Trophoblast cell (in vitro differentiated cells and primary cell): ENCODE data around the gene CIAO2B.

ENCODE experiments used
- DNase-seq, 2 donors: peaks; one replicate each; pipeline ENCODE4 v3.0.0-alpha.2; 2016
- H2AFZ ChIP-seq: 2 replicates; pipeline ENCODE4 v1.6.1; 2013; ENCODE audit warnings: low read length, moderate library complexity, mild to moderate bottlenecking; ENCODE audit not compliant: insufficient read depth, poor library complexity
- H2AK5ac ChIP-seq: 2 replicates; pipeline ENCODE4 v1.6.1; 2013; ENCODE audit warnings: mild to moderate bottlenecking, low read length
- H2BK120ac ChIP-seq: 2 replicates; pipeline ENCODE4 v1.6.1; 2013; ENCODE audit warnings: low read length, mild to moderate bottlenecking, moderate library complexity; ENCODE audit not compliant: insufficient read depth, poor library complexity
- H2BK12ac ChIP-seq: 2 replicates; pipeline ENCODE4 v1.6.1; 2013; ENCODE audit warnings: mild to moderate bottlenecking, low read length, moderate library complexity
- H2BK5ac ChIP-seq: 2 replicates; pipeline ENCODE4 v1.6.1; 2013; ENCODE audit warnings: low read length, low read depth, moderate library complexity, mild to moderate bottlenecking; ENCODE audit not compliant: poor library complexity
- H3K14ac ChIP-seq: 2 replicates; pipeline ENCODE4 v1.6.1; 2013; ENCODE audit warnings: mild to moderate bottlenecking, low read length
- H3K18ac ChIP-seq: 2 replicates; pipeline ENCODE4 v1.6.1; 2013; ENCODE audit warnings: mild to moderate bottlenecking, low read length
- H3K23ac ChIP-seq: 2 replicates; pipeline ENCODE4 v1.6.1; 2013; ENCODE audit warnings: low read length
- H3K27ac ChIP-seq: 2 replicates; pipeline ENCODE4 v1.5.1; 2013; ENCODE audit warnings: low read depth, mild to moderate bottlenecking, inconsistent platforms, low read length, moderate library complexity
- H3K27me3 ChIP-seq: 2 replicates; pipeline ENCODE4 v1.6.1; 2013; ENCODE audit warnings: inconsistent platforms, mild to moderate bottlenecking, low read length, moderate library complexity; ENCODE audit not compliant: insufficient read depth
- H3K36me3 ChIP-seq, 2 experiments: 1 replicate in 1 of 2; 2 replicates in 1 of 2; pipeline ENCODE4 v1.6.1; 2013; ENCODE audit warnings: low read length in 2 of 2, mild to moderate bottlenecking in 2 of 2, moderate library complexity in 1 of 2; ENCODE audit not compliant: insufficient read depth in 2 of 2, control insufficient read depth in 1 of 2
- H3K4ac ChIP-seq: 2 replicates; pipeline ENCODE4 v1.6.1; 2013; ENCODE audit warnings: low read depth, mild to moderate bottlenecking, low read length, moderate library complexity
- H3K4me1 ChIP-seq, 2 experiments: 1 replicate in 1 of 2; 2 replicates in 1 of 2; pipeline ENCODE4 v1.6.1; 2013; ENCODE audit warnings: low read length in 2 of 2, mild to moderate bottlenecking in 2 of 2, moderate library complexity in 1 of 2; ENCODE audit not compliant: insufficient read depth in 2 of 2, control insufficient read depth in 1 of 2
- H3K4me2 ChIP-seq: 2 replicates; pipeline ENCODE4 v1.6.1; 2013; ENCODE audit warnings: inconsistent platforms, mild to moderate bottlenecking, low read length, moderate library complexity
- H3K4me3 ChIP-seq: 2 replicates; pipeline ENCODE4 v1.5.1; 2013; ENCODE audit warnings: mild to moderate bottlenecking, low read depth, low read length, inconsistent platforms
- H3K79me1 ChIP-seq: one replicate; pipeline ENCODE4 v1.6.1; 2013; ENCODE audit warnings: low read length
- H3K79me2 ChIP-seq: 2 replicates; pipeline ENCODE4 v1.6.1; 2013; ENCODE audit warnings: low read length, mild to moderate bottlenecking; ENCODE audit not compliant: control insufficient read depth, insufficient read depth, poor library complexity
- H3K9ac ChIP-seq: 2 replicates; pipeline ENCODE4 v1.6.1; 2013; ENCODE audit warnings: mild to moderate bottlenecking, low read length
- H3K9me3 ChIP-seq: 2 replicates; pipeline ENCODE4 v1.6.1; 2013; ENCODE audit warnings: low read depth, mild to moderate bottlenecking, control low read depth, inconsistent platforms, low read length; ENCODE audit not compliant: insufficient read depth
- H4K12ac ChIP-seq: 2 replicates; pipeline ENCODE4 v1.6.1; 2013; ENCODE audit warnings: low read depth, mild to moderate bottlenecking, low read length, moderate library complexity
- H4K8ac ChIP-seq: 2 replicates; pipeline ENCODE4 v1.6.1; 2013; ENCODE audit warnings: low read depth, mild to moderate bottlenecking, low read length, moderate library complexity
- H4K91ac ChIP-seq: one replicate; pipeline ENCODE4 v1.6.1; 2013; ENCODE audit warnings: low read depth, mild to moderate bottlenecking, low read length, moderate library complexity
- WGBS: extraction: QIAGEN DNeasy Blood & Tissue Kit; methylation state at CpG from one replicate; pipeline ENCODE4 v1.1.7; 2013; ENCODE audit warnings: missing lambda C conversion rate; ENCODE audit not compliant: insufficient read length, insufficient coverage; ENCODE audit errors: extremely low coverage; 5-methylcytosine and 5-hydroxymethylcytosine counted together

The CIAO2B gene

GRCh38 chr16:66924527-66925321 lies 9.5 kb downstream of the CIAO2B start:
- Histone ChIP-seq H3K9ac (no peak overlapping the region), H3K27ac (no peak overlapping the region), H4K12ac (no peak overlapping the region), H3K4ac (no peak overlapping the region), H3K18ac (no peak overlapping the region), H3K4me1 (peaks cover 8 to 12% of the 10 kb centered on the region in 2 experiments), H2AFZ (no peak overlapping the region), H3K79me2 (no peaks in the 10 kb centered on the region), H3K36me3 (no peaks in the 10 kb centered on the region), H3K23ac (no peak overlapping the region), H4K91ac (no peak overlapping the region), H4K8ac (no peak overlapping the region), H3K9me3 (peaks cover 4% of the 10 kb centered on the region), H3K79me1 (no peaks in the 10 kb centered on the region), H3K14ac (no peak overlapping the region), H2BK12ac (no peak overlapping the region), H2AK5ac (no peak overlapping the region), H3K4me3 (no peak overlapping the region), H2BK5ac (no peak overlapping the region), H3K4me2 (peak overlapping the region; percentile 38), H2BK120ac (no peak overlapping the region), H3K27me3 (peaks cover 32% of the 10 kb centered on the region)
- peak; percentile 18 to 60 for DNase-seq
- no CpG with 5 or more reads among the region's 72 CpGs for WGBS

- H3K79me1 ChIP-seq: no peaks in the 10 kb centered on the region
- H2AFZ ChIP-seq: no peak overlapping the region
- DNase-seq: peak in 1 of 2 donors; percentile 30
- no peak overlapping the region for H3K4me3 ChIP-seq
- no peak overlapping the region for H3K23ac ChIP-seq
- H4K91ac ChIP-seq: no peak overlapping the region
- H2BK5ac ChIP-seq: no peak overlapping the region
- peaks cover 32% of the 10 kb centered on the region for H3K27me3 ChIP-seq
- H2AK5ac ChIP-seq: no peak overlapping the region
- no peak overlapping the region for H3K9ac ChIP-seq
- H3K36me3 ChIP-seq: no peaks in the 10 kb centered on the region
- no peak overlapping the region for H4K12ac ChIP-seq
- H3K14ac ChIP-seq: no peak overlapping the region
- H4K8ac ChIP-seq: no peak overlapping the region
- H3K4me2 ChIP-seq: no peak overlapping the region
- no peak overlapping the region for H3K27ac ChIP-seq
- no peak overlapping the region for H2BK12ac ChIP-seq
- H2BK120ac ChIP-seq: no peak overlapping the region
- H3K18ac ChIP-seq: no peak overlapping the region
- H3K79me2 ChIP-seq: no peaks in the 10 kb centered on the region
- peaks cover 4% of the 10 kb centered on the region for H3K9me3 ChIP-seq
- no peak overlapping the region for H3K4ac ChIP-seq
- H3K4me1 ChIP-seq: peaks cover 8 to 12% of the 10 kb centered on the region in 2 experiments
- WGBS: no CpG with 5 or more reads among the region's 3 CpGs
Observed at GRCh38 chr16:66923866-66924265, 10.3 kb downstream of the CIAO2B start.

- H2BK5ac ChIP-seq: no peak overlapping the region
- no peaks in the 10 kb centered on the region for H3K79me2 ChIP-seq
- no peak overlapping the region for H3K9ac ChIP-seq
- H2BK12ac ChIP-seq: no peak overlapping the region
- peaks cover 32% of the 10 kb centered on the region for H3K27me3 ChIP-seq
- no CpG with 5 or more reads among the region's 18 CpGs for WGBS
- no peaks in the 10 kb centered on the region for H3K79me1 ChIP-seq
- H3K14ac ChIP-seq: no peak overlapping the region
- H3K23ac ChIP-seq: no peak overlapping the region
- no peaks in the 10 kb centered on the region for H3K36me3 ChIP-seq
- no peak overlapping the region for H4K12ac ChIP-seq
- peak; percentile 12 to 42 for DNase-seq
- no peak overlapping the region for H2AFZ ChIP-seq
- H2BK120ac ChIP-seq: no peak overlapping the region
- H3K4me1 ChIP-seq: peaks cover 6 to 12% of the 10 kb centered on the region in 2 experiments
- no peak overlapping the region for H2AK5ac ChIP-seq
- no peak overlapping the region for H3K27ac ChIP-seq
- peaks cover 4% of the 10 kb centered on the region for H3K9me3 ChIP-seq
- H4K8ac ChIP-seq: no peak overlapping the region
- H3K4ac ChIP-seq: no peak overlapping the region
- no peak overlapping the region for H4K91ac ChIP-seq
- no peak overlapping the region for H3K4me2 ChIP-seq
- H3K18ac ChIP-seq: no peak overlapping the region
- no peak overlapping the region for H3K4me3 ChIP-seq
Observed at GRCh38 chr16:66923247-66923731, 10.9 kb downstream of the CIAO2B start.

GRCh38 chr16:66921729-66922450 lies 12.3 kb downstream of the CIAO2B start:
- no peak overlapping the region for H2AFZ ChIP-seq
- no peaks in the 10 kb centered on the region for H3K79me2 ChIP-seq
- no peak overlapping the region for H2AK5ac ChIP-seq
- H2BK120ac ChIP-seq: no peak overlapping the region
- no peak overlapping the region for H3K18ac ChIP-seq
- peaks cover 4 to 7% of the 10 kb centered on the region in 2 experiments for H3K4me1 ChIP-seq
- H3K27ac ChIP-seq: no peak overlapping the region
- H3K79me1 ChIP-seq: no peaks in the 10 kb centered on the region
- H4K91ac ChIP-seq: no peak overlapping the region
- no peaks in the 10 kb centered on the region for H3K36me3 ChIP-seq
- no peak overlapping the region for H3K9ac ChIP-seq
- no peak overlapping the region for H3K4me3 ChIP-seq
- no peak overlapping the region for H4K8ac ChIP-seq
- H4K12ac ChIP-seq: no peak overlapping the region
- H2BK12ac ChIP-seq: no peak overlapping the region
- H3K4me2 ChIP-seq: no peak overlapping the region
- no peak overlapping the region for H2BK5ac ChIP-seq
- no peak overlapping the region for H3K23ac ChIP-seq
- no CpG with 5 or more reads among the region's 42 CpGs for WGBS
- H3K4ac ChIP-seq: no peak overlapping the region
- no peak overlapping the region for H3K14ac ChIP-seq
- peak; percentile 85 to 90 for DNase-seq
- peaks cover 32% of the 10 kb centered on the region for H3K27me3 ChIP-seq
- H3K9me3 ChIP-seq: peaks cover 4% of the 10 kb centered on the region
